Right atrium auricular region (tissue), 2 donors: ENCODE measurements around the gene ZFYVE28. TPM values are rescaled to one million over a fixed set of nuclear protein-coding genes. Genes with fewer than 3 reads are reported as not detected.

Source experiments
- DNase-seq: peaks from one replicate; pipeline ENCODE4 v3.0.0-alpha.2; 2019; ENCODE audit warnings: low spot score
- H3K27ac ChIP-seq, 2 donors: fragments of 200-600 bp; sonication (generic); 1 replicate in 1 of 2; 2 replicates in 1 of 2; pipeline ENCODE4 v1.5.1; 2016 to 2019
- H3K27me3 ChIP-seq, 2 donors: fragments of 200-600 bp; sonication (generic); one replicate each; pipeline versions ENCODE4 v1.5.1 to v1.6.0; 2017 to 2019
- H3K36me3 ChIP-seq: fragments of 200-600 bp; sonication (generic); one replicate; pipeline ENCODE4 v1.5.1; 2016
- H3K4me1 ChIP-seq, 2 donors: fragments of 200-600 bp; sonication (generic); one replicate each; pipeline versions ENCODE4 v1.5.1 to v1.6.0; 2017 to 2019
- H3K4me3 ChIP-seq, 2 donors: fragments of 200-600 bp; sonication (generic); 1 replicate in 1 of 2; 2 replicates in 1 of 2; pipeline ENCODE4 v1.5.1; 2017 to 2019; ENCODE audit warnings: mild to moderate bottlenecking in 1 of 2, moderate library complexity in 1 of 2
- H3K9me3 ChIP-seq, 2 donors: fragments of 200-600 bp; sonication (generic); one replicate each; pipeline ENCODE4 v1.5.1; 2019
- CTCF ChIP-seq, 2 donors: fragments of 200-600 bp; sonication (generic); IDR thresholded peaks; one replicate each; pipeline ENCODE4 v1.5.1; 2019; ENCODE audit warnings: antibody characterized with exemption in 2 of 2
- total RNA-seq, 2 donors: library from RNA; depleted of rRNA; stranded (reverse); fragments of >200 nt; gene quantifications; one replicate each; pipeline ENCODE4 v1.1.0, GENCODE V29; 2016

ZFYVE28 gene
- total RNA-seq, 2 donors from 2014 or later = 3.4 to 6.0 TPM

DNA sequence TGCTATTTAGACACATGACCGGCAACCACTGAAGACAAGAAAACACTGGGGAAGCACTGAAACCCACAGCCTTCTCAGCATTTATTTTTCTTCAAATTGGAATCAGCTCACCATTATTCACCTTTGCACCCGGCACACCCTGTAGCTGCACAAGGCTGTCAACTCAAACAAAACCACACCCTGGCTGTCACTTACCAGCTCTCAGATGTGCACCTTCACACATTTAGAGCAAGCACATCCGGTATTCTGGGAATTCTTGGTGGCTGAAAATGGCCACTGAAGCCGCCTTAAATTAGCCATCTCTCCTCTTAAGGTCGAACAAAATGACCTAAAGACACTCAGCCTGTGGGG lies 5.9 kb downstream of the ZFYVE28 start:
- DNase-seq = no peak

GRCh38 chr4:2411786-2412510 lies 6.5 kb downstream of the ZFYVE28 start:
- peaks cover 0 to 39% of the 10 kb centered on the region in 2 donors for H3K4me1 ChIP-seq
- H3K4me3 ChIP-seq = no peak overlapping the region
- H3K36me3 ChIP-seq = no peaks in the 10 kb centered on the region
- peak overlapping the region in 1 of 2 donors; percentile 67 for H3K27ac ChIP-seq
- H3K9me3 ChIP-seq = no peaks in the 10 kb centered on the region
- H3K27me3 ChIP-seq = no peaks in the 10 kb centered on the region
- no peak for TF ChIP-seq CTCF (IDR thresholded peaks at IDR 0.05)
- no peak for DNase-seq

More for the DNA sequence above, 5.9 kb downstream of the ZFYVE28 start:
- Histone ChIP-seq H3K4me1 (peaks cover 0 to 42% of the 10 kb centered on the region in 2 donors), H3K27me3 (no peaks in the 10 kb centered on the region), H3K27ac (peak overlapping the region; percentile 49 to 67), H3K36me3 (no peaks in the 10 kb centered on the region), H3K9me3 (no peaks in the 10 kb centered on the region), H3K4me3 (peak overlapping the region; percentile 3 to 37)
- TF ChIP-seq CTCF (IDR thresholded peaks at IDR 0.05) = no peak

DNA sequence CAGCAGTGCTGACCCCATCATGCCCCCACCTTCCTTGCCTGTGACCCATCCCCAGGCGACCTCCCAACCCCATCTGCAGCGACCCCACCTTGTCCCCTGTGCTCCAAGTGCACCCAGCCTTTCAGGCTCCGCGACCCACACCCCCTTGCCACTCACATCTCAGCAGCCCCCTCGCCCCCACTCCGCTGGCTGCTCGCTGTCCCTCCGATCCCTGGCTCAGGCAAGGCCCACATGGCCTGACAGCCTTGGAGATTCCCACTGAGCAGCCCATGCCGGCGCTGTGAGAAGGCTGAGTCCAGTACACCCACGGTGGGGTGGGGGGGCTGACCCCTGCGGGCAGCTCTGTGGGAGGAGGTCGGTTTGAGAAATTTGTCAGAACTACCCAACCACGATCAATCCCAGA lies 9.1 kb downstream of the ZFYVE28 start:
- Histone ChIP-seq H3K4me1 (peaks cover 0 to 27% of the 10 kb centered on the region in 2 donors), H3K9me3 (no peaks in the 10 kb centered on the region), H3K36me3 (no peaks in the 10 kb centered on the region), H3K27ac (no peak overlapping the region), H3K27me3 (no peaks in the 10 kb centered on the region), H3K4me3 (no peak overlapping the region)
- no peak for TF ChIP-seq CTCF (IDR thresholded peaks at IDR 0.05)
- DNase-seq = no peak

DNA sequence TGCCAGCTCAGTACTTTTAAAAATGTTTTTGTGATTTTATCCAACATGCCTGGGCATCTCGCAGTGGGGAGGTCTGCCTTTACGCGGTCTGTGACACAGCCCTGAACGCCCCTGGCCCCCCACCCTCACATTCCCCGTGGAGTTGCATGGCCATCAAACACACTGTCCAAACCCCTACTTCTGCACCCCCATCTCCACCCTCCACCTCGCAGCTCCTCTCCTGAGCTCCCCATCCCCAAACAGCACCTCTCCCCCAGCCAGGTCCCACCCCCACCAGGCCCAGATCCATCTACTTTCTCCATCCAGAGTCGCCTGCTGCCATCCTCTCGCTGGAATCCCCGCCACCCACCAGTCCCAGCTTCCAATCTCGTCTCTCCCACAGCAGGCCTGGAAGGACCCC lies 9.5 kb downstream of the ZFYVE28 start:
- H3K4me3 ChIP-seq = no peak overlapping the region
- no peak for TF ChIP-seq CTCF (IDR thresholded peaks at IDR 0.05)
- DNase-seq = no peak

GRCh38 chr4:2408401-2408958 lies 10.0 kb downstream of the ZFYVE28 start:
- Histone ChIP-seq H3K27me3 (no peaks in the 10 kb centered on the region), H3K27ac (no peak overlapping the region), H3K4me3 (no peak overlapping the region), H3K9me3 (no peaks in the 10 kb centered on the region), H3K36me3 (no peaks in the 10 kb centered on the region), H3K4me1 (peaks cover 0 to 18% of the 10 kb centered on the region in 2 donors)
- DNase-seq = no peak
- no peak for TF ChIP-seq CTCF (IDR thresholded peaks at IDR 0.05)

More for the DNA sequence above, 9.5 kb downstream of the ZFYVE28 start:
- no peak overlapping the region for H3K27ac ChIP-seq
- no peaks in the 10 kb centered on the region for H3K27me3 ChIP-seq
- H3K9me3 ChIP-seq = no peaks in the 10 kb centered on the region
- peaks cover 0 to 23% of the 10 kb centered on the region in 2 donors for H3K4me1 ChIP-seq
- no peaks in the 10 kb centered on the region for H3K36me3 ChIP-seq
